GM23248 (cell line): Measurements from ENCODE around the gene BRD4.

Source experiments
- EZH2 ChIP-seq: fragments of 200-600 bp; sonication (generic); IDR thresholded peaks from 2 replicates; pipeline ENCODE4 v1.6.1; 2018; ENCODE audit warnings: antibody characterized with exemption, mild to moderate bottlenecking; ENCODE audit not compliant: insufficient read depth, poor library complexity, severe bottlenecking
- EZH2phosphoT487 ChIP-seq: fragments of 200-600 bp; sonication (generic); IDR thresholded peaks from 2 replicates; pipeline ENCODE4 v1.6.1; 2018; ENCODE audit warnings: antibody characterized with exemption, moderate library complexity, mild to moderate bottlenecking, low read depth; ENCODE audit not compliant: insufficient read depth

DNA sequence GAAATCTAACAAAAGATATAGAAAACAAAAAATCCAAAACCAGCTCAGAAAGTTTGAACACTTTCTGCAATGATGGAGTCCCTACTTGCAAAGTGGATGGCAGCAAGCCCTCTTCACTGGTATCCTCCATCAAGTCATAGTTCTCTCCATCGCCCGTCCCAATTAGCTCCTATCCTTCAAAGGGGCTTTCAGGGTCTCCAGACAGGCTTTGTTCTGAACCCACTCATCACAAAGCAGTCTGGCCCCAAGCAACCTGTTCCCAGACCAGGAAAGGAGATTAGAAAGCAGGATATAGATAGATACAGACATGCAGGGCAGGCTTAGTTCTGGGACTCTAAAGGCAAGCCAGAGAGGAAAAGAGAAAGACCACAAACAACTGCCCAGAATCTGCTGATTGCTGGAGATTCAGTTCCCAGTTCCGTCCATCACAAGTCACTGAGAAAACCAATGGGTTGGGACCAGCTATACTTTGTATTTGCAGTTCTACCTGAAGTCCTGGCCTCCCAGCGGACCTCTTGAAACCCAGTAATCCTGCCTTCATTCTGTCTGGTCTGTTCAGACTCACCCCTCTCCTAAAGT, 52.9 kb downstream of the BRD4 start:
- TF ChIP-seq EZH2 (no peak), EZH2phosphoT487 (no peak)
